GM19395 (cell line): ENCODE data around the gene FXN.
"Not testable (repeated sequence)": the region's sequence is repeated elsewhere in the genome, so short reads cannot be mapped to it uniquely, and the experiment has no call there.

Experiments used
- ATAC-seq: cut with Tn5 transposase; IDR thresholded peaks from one replicate; pipeline ENCODE4 v1.9.1; 2021; ENCODE audit warnings: mild to moderate bottlenecking, moderate library complexity; ENCODE audit not compliant: unreplicated experiment

FXN gene

DNA sequence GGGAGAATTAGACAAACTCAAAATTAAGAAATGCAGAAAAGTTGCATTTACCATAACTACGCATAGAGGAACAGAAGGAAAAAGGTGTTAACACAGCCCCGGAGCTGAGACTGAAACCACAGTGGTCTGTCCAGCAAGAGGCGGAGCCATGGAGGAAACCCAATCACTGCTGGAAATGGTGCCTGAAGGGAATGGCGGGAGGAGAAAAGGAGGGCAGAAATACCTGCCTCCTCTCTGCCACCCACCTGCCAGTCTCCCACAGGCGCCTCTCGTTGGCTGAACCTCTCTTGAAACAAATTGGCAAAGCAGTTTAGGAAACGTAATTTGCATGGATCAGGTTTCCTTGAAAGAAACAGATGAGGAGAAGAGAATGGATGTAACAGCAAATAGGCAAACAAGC lies 11.9 kb upstream of the FXN start:
- no peak for ATAC-seq

DNA sequence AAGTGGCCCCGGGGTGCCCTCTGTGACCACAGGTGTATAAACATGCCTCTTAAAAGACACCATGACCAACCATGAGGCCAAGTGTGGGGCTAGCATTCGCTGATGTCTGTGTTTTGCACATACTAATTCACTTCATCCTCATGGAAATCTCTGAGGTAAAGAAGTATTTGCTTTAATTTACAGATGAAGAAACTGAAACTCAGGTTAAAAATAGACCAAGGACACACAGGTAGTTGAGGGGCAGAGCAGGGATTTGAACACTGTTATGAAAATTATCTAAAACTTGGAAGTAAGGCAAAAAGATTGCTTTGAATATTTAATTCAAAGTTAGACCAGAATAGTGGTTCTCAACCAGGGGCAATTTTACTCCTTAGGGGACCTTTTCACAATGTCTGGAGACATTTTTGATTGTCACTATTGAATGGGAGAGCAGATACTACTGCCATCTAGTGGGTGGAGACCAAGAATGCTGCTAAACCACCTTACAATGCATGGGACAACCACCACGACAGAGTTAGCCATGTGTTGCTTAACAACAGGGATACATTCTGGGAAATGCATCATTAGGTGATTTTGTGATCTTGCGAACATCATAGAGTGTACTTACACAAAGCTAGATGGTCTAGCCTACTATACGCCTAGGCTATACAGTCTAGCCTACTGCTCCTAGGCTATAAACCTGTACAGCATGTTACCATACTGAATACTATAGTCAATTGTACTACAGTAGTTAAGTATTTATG lies 8.0 kb upstream of the FXN start:
- peak; percentile 91 for ATAC-seq

DNA sequence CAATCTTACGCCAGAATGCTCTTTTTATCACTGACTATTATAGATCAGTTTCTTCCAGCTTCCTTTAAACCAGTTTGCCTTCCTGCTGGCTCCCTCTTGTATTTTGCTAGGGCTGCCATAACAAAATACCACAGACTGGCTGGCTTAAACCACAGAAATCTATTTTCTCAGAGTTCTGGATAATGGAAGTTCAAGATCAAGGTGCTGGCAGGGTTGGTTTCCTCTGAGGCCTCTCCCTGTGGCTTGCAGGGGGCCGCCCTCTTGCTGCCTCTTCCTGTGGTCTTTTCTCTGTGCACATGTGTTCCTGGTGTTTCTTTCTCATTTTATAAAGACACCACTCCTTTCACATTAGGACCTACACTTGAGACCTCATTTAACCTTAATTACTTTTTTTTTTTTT lies 6.8 kb upstream of the FXN start:
- no peak for ATAC-seq

- ATAC-seq = no peak
Observed at GRCh38 chr9:69029535-69029934, 6.0 kb upstream of the FXN start.

DNA sequence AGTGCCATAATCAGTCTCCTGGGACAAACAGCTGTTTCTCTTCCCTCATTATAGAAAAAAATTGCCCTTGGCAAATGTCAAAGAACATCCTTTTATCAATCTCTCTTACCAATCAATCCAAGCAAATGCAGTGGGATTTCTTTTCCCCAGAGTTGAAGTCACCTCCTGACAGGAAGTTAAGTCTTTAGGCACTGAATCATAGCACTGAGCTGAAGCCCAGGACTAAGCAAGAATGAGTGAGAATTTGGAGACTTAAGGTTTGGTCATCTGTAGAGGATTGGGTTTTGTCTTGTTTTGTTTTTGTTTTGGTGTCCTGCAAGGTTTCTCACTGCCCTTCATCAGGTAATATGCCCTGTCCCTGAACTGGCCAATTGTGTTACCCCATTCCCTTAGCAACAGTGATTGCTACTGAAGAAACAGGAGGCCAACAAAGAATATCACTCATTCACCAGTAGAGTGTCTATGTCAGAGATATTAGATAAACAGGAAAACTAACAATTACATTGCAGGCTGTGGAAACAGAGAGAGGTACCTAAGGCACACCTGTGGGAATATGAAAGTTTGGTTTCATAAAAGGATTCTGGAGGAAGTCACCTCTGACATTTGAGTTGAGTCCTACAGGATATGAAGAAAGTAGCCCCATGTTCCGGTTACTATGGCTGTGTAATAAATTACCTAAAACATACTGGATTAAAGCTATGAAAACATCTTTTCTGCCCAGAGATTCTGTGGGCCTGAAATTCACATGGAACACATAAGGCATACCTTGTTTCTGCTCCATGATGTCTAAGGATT lies 4.5 kb upstream of the FXN start:
- no peak for ATAC-seq

- ATAC-seq = no peak
Observed at GRCh38 chr9:69034071-69034470, 1.5 kb upstream of the FXN start.

- ATAC-seq = peak; percentile 38
Observed at GRCh38 chr9:69036309-69036708, 757 bp downstream of the FXN start.

DNA sequence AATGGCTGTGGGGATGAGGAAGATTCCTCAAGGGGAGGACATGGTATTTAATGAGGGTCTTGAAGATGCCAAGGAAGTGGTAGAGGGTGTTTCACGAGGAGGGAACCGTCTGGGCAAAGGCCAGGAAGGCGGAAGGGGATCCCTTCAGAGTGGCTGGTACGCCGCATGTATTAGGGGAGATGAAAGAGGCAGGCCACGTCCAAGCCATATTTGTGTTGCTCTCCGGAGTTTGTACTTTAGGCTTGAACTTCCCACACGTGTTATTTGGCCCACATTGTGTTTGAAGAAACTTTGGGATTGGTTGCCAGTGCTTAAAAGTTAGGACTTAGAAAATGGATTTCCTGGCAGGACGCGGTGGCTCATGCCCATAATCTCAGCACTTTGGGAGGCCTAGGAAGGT lies 1.2 kb downstream of the FXN start:
- no peak for ATAC-seq

GRCh38 chr9:69040646-69041045 lies 5.1 kb downstream of the FXN start:
- ATAC-seq = no peak

GRCh38 chr9:69044240-69045219 lies 9.0 kb downstream of the FXN start:
- no peak for ATAC-seq

- no peak for ATAC-seq
Observed at GRCh38 chr9:69045821-69046220, 10.3 kb downstream of the FXN start.

DNA sequence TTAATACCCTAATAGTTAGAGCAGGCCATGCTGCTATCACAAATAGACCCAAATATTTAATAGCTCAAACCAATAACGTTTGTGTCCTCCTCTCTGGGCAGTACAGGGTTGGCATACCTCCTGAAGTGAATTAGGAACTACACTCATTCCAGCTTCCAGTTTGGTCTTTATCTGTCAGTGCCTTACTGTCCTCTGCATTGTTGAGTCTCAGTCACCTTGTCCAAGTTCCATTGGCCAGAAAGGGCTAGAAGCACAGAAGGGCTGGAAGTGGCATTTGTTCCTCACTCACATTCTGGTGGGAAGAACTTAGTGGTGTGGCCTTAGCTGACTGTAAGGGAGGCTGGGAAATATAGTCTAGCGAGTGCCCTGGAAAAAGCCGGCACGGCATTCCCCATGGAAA lies 11.2 kb downstream of the FXN start:
- no peak for ATAC-seq

GRCh38 chr9:69047371-69047770 lies 11.8 kb downstream of the FXN start:
- ATAC-seq = no peak

GRCh38 chr9:69049094-69049493 lies 13.5 kb downstream of the FXN start:
- ATAC-seq = no peak

- not testable (repeated sequence) for ATAC-seq
Observed at GRCh38 chr9:69050936-69051335, 15.4 kb downstream of the FXN start.

DNA sequence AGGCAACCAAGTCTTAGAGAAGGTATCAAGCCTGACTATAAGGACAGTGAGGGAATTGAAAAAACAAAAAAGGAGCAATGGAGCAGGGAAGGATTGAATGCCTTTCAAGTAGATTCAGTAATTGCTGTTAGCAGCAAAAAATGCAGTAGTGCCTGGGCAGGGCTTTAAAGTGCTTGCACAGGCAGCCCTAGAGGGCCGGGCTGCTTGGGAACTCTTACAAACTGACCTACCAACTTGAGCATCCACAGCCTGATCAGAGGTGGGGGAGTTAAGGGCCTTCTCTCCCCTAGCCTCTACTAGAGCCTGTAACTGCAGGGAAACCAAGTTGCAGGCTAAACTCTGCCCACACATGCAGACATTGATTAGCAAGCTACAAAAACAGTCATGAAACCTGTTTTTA lies 19.4 kb downstream of the FXN start:
- no peak for ATAC-seq

GRCh38 chr9:69056191-69056815 lies 20.8 kb downstream of the FXN start:
- no peak for ATAC-seq

- ATAC-seq = no peak
Observed at GRCh38 chr9:69058101-69058500, 22.5 kb downstream of the FXN start.

- ATAC-seq = no peak
Observed at GRCh38 chr9:69060766-69061165, 25.2 kb downstream of the FXN start.

GRCh38 chr9:69062195-69062594 lies 26.6 kb downstream of the FXN start:
- no peak for ATAC-seq

DNA sequence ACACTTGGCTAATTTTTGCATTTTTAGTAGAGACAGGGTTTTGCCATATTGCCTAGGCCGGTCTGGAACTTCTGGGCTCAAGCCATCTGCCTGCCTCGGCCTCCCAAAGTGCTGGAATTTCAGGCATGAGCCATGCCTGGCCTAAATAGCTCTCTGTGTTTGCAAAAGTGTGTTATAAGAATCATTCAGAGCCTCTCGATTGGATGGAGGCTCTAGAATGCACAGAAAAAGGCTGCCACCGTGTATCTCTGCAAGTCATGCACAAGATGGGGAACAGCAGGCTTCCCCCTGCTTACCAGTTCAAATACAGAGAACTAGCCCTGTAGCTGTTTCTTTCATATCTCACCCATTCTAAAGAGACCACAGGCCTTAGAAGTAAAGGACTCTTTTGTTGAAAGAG lies 28.3 kb downstream of the FXN start:
- no peak for ATAC-seq
